HG02938 (cell line): ENCODE measurements around the gene CELF2.
"Not testable (repeated sequence)": the region's sequence is repeated elsewhere in the genome, so short reads cannot be mapped to it uniquely, and the experiment has no call there.

Experiments
- ATAC-seq: cut with Tn5 transposase; IDR thresholded peaks from one replicate; pipeline ENCODE4 v1.9.1; 2021; ENCODE audit warnings: mild to moderate bottlenecking, moderate library complexity; ENCODE audit not compliant: unreplicated experiment

The CELF2 gene

GRCh38 chr10:11017570-11018431 is at the start of gene CELF2:
Gene CELF2 (plus strand): TSS chr10:11017872. CDS start chr10:11018090, 218 bp downstream.
- ATAC-seq = peak; percentile 73

GRCh38 chr10:10968257-10968588 is 49.4 kb upstream of the CELF2 start:
- no peak for ATAC-seq

- no peak for ATAC-seq
Observed at GRCh38 chr10:10973310-10973709, 44.4 kb upstream of the CELF2 start.

GRCh38 chr10:10975647-10976046 is 42.0 kb upstream of the CELF2 start:
- no peak for ATAC-seq

- ATAC-seq = no peak
Observed at GRCh38 chr10:10976652-10977051, 41.0 kb upstream of the CELF2 start.

- no peak for ATAC-seq
Observed at GRCh38 chr10:10977226-10977956, 40.3 kb upstream of the CELF2 start.

- ATAC-seq = no peak
Observed at GRCh38 chr10:10977978-10978377, 39.7 kb upstream of the CELF2 start.

- ATAC-seq = no peak
Observed at GRCh38 chr10:10985361-10985760, 32.3 kb upstream of the CELF2 start.

GRCh38 chr10:10986606-10987005 is 31.1 kb upstream of the CELF2 start:
- ATAC-seq = no peak

- no peak for ATAC-seq
Observed at GRCh38 chr10:10987111-10987510, 30.6 kb upstream of the CELF2 start.

- no peak for ATAC-seq
Observed at GRCh38 chr10:10989669-10990068, 28.0 kb upstream of the CELF2 start.

- no peak for ATAC-seq
Observed at GRCh38 chr10:10991144-10991543, 26.5 kb upstream of the CELF2 start.

- no peak for ATAC-seq
Observed at GRCh38 chr10:10992072-10992471, 25.6 kb upstream of the CELF2 start.

GRCh38 chr10:10992961-10993714 is 24.5 kb upstream of the CELF2 start:
- no peak for ATAC-seq

GRCh38 chr10:10993785-10994184 is 23.9 kb upstream of the CELF2 start:
- no peak for ATAC-seq

GRCh38 chr10:10994360-10994759 is 23.3 kb upstream of the CELF2 start:
- no peak for ATAC-seq

GRCh38 chr10:10995120-10995519 is 22.6 kb upstream of the CELF2 start:
- no peak for ATAC-seq

GRCh38 chr10:10996966-10997620 is 20.6 kb upstream of the CELF2 start:
- no peak for ATAC-seq

GRCh38 chr10:10999501-10999900 is 18.2 kb upstream of the CELF2 start:
- ATAC-seq = not testable (repeated sequence)

GRCh38 chr10:11002485-11002884 is 15.2 kb upstream of the CELF2 start:
- ATAC-seq = no peak

GRCh38 chr10:11002916-11003315 is 14.8 kb upstream of the CELF2 start:
- ATAC-seq = no peak
